GM10248 (cell line): Measurements from ENCODE around the gene AQP12B.
"Not testable (repeated sequence)": the region's sequence is repeated elsewhere in the genome, so short reads cannot be mapped to it uniquely, and the experiment has no call there.

Source experiments
- CTCF ChIA-PET: fragments of 300-600 bp; sonication (Branson Sonifier 250); formaldehyde crosslinking; extraction: SDS; loops from one replicate; lab custom pipeline; 2021; ENCODE audit warnings: antibody characterized with exemption; lab: Yijun Ruan, JAX
- POLR2A ChIA-PET: fragments of 350-650 bp; sonication (Branson Sonifier 250); formaldehyde crosslinking; extraction: SDS; loops from one replicate; lab custom pipeline; 2020; ENCODE audit warnings: antibody characterized with exemption; lab: Yijun Ruan, JAX
- DNase-seq: peaks from one replicate; pipeline ENCODE4 v3.0.0; 2012; ENCODE audit errors: extremely low spot score
- CTCF ChIP-seq: IDR thresholded peaks from 2 replicates; pipeline ENCODE4 v1.5.1; 2012; ENCODE audit warnings: mild to moderate bottlenecking, low read depth; ENCODE audit errors: extremely low read depth, missing control alignments, control extremely low read depth

AQP12B gene

GRCh38 chr2:240682431-240683224 lies at the start of gene AQP12B:
Gene AQP12B (minus strand): TSS chr2:240682885. CDS start chr2:240682837, 48 bp downstream.
- POLR2A ChIA-PET, CTCF ChIA-PET, DNase-seq: not testable (repeated sequence)

- ChIA-PET POLR2A (no interaction called here), CTCF (no interaction called here)
- DNase-seq: no peak
- TF ChIP-seq CTCF: no peak
Observed at GRCh38 chr2:240732184-240732583, 49.5 kb upstream of the AQP12B start.

GRCh38 chr2:240731178-240731545 lies 48.5 kb upstream of the AQP12B start:
- no peak for DNase-seq
- POLR2A ChIA-PET: no interaction called here
- CTCF ChIA-PET: interaction anchor here (1.4 kb wide), 1 partner anchor 217 kb away, joined by 4 read pairs; no protein-coding TSS in a partner anchor

GRCh38 chr2:240730501-240731177 lies 48.0 kb upstream of the AQP12B start:
- TF ChIP-seq CTCF: no peak
- ChIA-PET POLR2A (no interaction called here), CTCF (interaction anchor here (1.2 to 1.4 kb wide), 2 partner anchors 11 to 217 kb away, joined by 3 to 4 read pairs; no protein-coding TSS in a partner anchor)
- DNase-seq: no peak

More at GRCh38 chr2:240731178-240731545, 48.5 kb upstream of the AQP12B start:
- no peak for TF ChIP-seq CTCF

- CTCF ChIA-PET: no interaction called here
- POLR2A ChIA-PET: no interaction called here
- no peak for TF ChIP-seq CTCF
- DNase-seq: no peak
Observed at GRCh38 chr2:240728827-240729226, 46.1 kb upstream of the AQP12B start.

GRCh38 chr2:240728361-240728760 lies 45.7 kb upstream of the AQP12B start:
- no peak for TF ChIP-seq CTCF
- DNase-seq: no peak
- ChIA-PET POLR2A (no interaction called here), CTCF (no interaction called here)

GRCh38 chr2:240727913-240728312 lies 45.2 kb upstream of the AQP12B start:
- ChIA-PET POLR2A (no interaction called here), CTCF (no interaction called here)
- no peak for DNase-seq
- TF ChIP-seq CTCF: no peak
